SJCRH30 (cell line): ENCODE measurements around the gene KLHDC8A. TPM values are rescaled to one million over a fixed set of nuclear protein-coding genes. Genes with fewer than 3 reads are reported as not detected.

Source experiments
- DNase-seq, 2 experiments: peaks; one replicate each; pipeline ENCODE4 v3.0.0-alpha.2; 2015 to 2020
- H3K27ac ChIP-seq: fragments of 250-450 bp; sonication (Bioruptor Pico); 2 replicates; pipeline ENCODE4 v1.5.1; 2020; ENCODE audit warnings: mild to moderate bottlenecking, moderate library complexity
- H3K27me3 ChIP-seq: fragments of 250-450 bp; sonication (Bioruptor Pico); 2 replicates; pipeline ENCODE4 v1.5.1; 2020; ENCODE audit warnings: mild to moderate bottlenecking, moderate library complexity
- H3K36me3 ChIP-seq: fragments of 250-450 bp; sonication (Bioruptor Pico); 2 replicates; pipeline ENCODE4 v1.5.1; 2020; ENCODE audit warnings: mild to moderate bottlenecking, moderate library complexity
- H3K4me1 ChIP-seq: fragments of 250-450 bp; sonication (Bioruptor Pico); 2 replicates; pipeline ENCODE4 v1.5.1; 2020; ENCODE audit warnings: mild to moderate bottlenecking, moderate library complexity
- H3K4me3 ChIP-seq: fragments of 250-450 bp; sonication (Bioruptor Pico); 2 replicates; pipeline ENCODE4 v1.5.1; 2020; ENCODE audit warnings: mild to moderate bottlenecking, moderate library complexity
- H3K9me3 ChIP-seq: fragments of 250-450 bp; sonication (Bioruptor Pico); replicated peaks from 2 replicates; pipeline ENCODE4 v1.5.1; 2020; ENCODE audit warnings: mild to moderate bottlenecking, moderate library complexity
- total RNA-seq: library from RNA; depleted of rRNA; stranded (reverse); fragments of >200 nt; shearing (Covaris generic); gene quantifications from 2 replicates; pipeline ENCODE4 v1.2.3, GENCODE V29; 2014; rRNA removed

KLHDC8A gene
- total RNA-seq, 1 experiment from 2014 or later: not detected

- no peak for DNase-seq
- no peaks in the 10 kb centered on the region for H3K9me3 ChIP-seq
- no peak overlapping the region for H3K4me3 ChIP-seq
- peaks cover 44% of the 10 kb centered on the region for H3K4me1 ChIP-seq
- no peaks in the 10 kb centered on the region for H3K36me3 ChIP-seq
- no peaks in the 10 kb centered on the region for H3K27me3 ChIP-seq
- peak overlapping the region; percentile 59 for H3K27ac ChIP-seq
Measured at GRCh38 chr1:205293350-205294074, 63.2 kb downstream of the KLHDC8A start.

DNA sequence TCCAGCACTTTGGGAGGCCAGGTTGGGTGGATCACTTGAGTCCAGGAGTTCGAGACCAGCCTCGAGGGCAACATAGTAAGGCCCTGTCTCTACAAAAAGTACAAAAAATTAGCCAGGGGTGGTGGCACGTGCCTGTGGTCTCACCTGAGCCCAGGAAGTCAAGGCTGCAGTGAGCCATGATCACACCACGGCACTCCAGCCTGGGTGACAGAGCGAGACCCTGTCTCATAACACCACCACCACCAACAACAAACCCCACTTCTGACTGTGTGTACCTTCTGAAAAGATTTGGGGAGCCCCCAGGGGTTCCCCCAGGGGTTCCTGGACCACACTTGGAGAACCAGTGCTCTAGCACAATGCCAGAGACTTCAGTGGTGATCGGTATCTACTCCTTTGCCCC lies 65.1 kb downstream of the KLHDC8A start:
- Histone ChIP-seq H3K4me3 (no peak overlapping the region), H3K36me3 (no peaks in the 10 kb centered on the region), H3K27ac (no peak overlapping the region), H3K4me1 (peaks cover 47% of the 10 kb centered on the region), H3K27me3 (no peaks in the 10 kb centered on the region), H3K9me3 (no peaks in the 10 kb centered on the region)
- no peak for DNase-seq

GRCh38 chr1:205287767-205288559 lies 68.8 kb downstream of the KLHDC8A start:
- no peaks in the 10 kb centered on the region for H3K9me3 ChIP-seq
- H3K4me3 ChIP-seq: no peak overlapping the region
- peak overlapping the region; percentile 8; the same call in 1 of the 2 replicates for H3K27ac ChIP-seq
- no peaks in the 10 kb centered on the region for H3K27me3 ChIP-seq
- H3K4me1 ChIP-seq: peaks cover 55% of the 10 kb centered on the region
- peak; percentile 73 to 83 for DNase-seq
- no peaks in the 10 kb centered on the region for H3K36me3 ChIP-seq

GRCh38 chr1:205287076-205287475 lies 69.6 kb downstream of the KLHDC8A start:
- Histone ChIP-seq H3K9me3 (no peaks in the 10 kb centered on the region), H3K27me3 (no peaks in the 10 kb centered on the region), H3K36me3 (no peaks in the 10 kb centered on the region), H3K4me1 (peaks cover 55% of the 10 kb centered on the region), H3K4me3 (no peak overlapping the region), H3K27ac (no peak overlapping the region)
- DNase-seq: no peak

GRCh38 chr1:205286335-205286950 lies 70.3 kb downstream of the KLHDC8A start:
- peak in 1 of 2 experiments; percentile 35 for DNase-seq
- H3K4me1 ChIP-seq: peaks cover 55% of the 10 kb centered on the region
- no peaks in the 10 kb centered on the region for H3K27me3 ChIP-seq
- peak overlapping the region; percentile 68; the same call in 1 of the 2 replicates for H3K27ac ChIP-seq
- no peak overlapping the region for H3K4me3 ChIP-seq
- no peaks in the 10 kb centered on the region for H3K36me3 ChIP-seq
- no peaks in the 10 kb centered on the region for H3K9me3 ChIP-seq

Other genes with a start within 250 kb of the KLHDC8A start
- 33.8 and 34.9 TPM in 2 replicates for gene RBBP5, start 234.9 kb downstream of the KLHDC8A start, total RNA-seq
- gene DSTYK, start 145.2 kb downstream of the KLHDC8A start, total RNA-seq: 9.2 TPM in 2 replicates
- gene TMCC2, start 129.0 kb downstream of the KLHDC8A start, total RNA-seq: 5.2 and 5.5 TPM in 2 replicates
- gene NUAK2, start 35.2 kb downstream of the KLHDC8A start, total RNA-seq: 2.1 and 2.2 TPM in 2 replicates
- 1.5 and 1.7 TPM in 2 replicates for gene LEMD1, start 65.1 kb upstream of the KLHDC8A start, total RNA-seq
- 1.1 and 1.4 TPM in 2 replicates for gene BLACAT1, start 99.1 kb upstream of the KLHDC8A start, total RNA-seq
- gene CDK18, start 147.7 kb upstream of the KLHDC8A start, total RNA-seq: 1.1 and 2.1 TPM in 2 replicates